HL-60 (cell line): ENCODE measurements around the gene TAGLN3.

Experiments used
- DNase-seq, 2 experiments: peaks; one replicate each; pipeline ENCODE4 v3.0.0-alpha.2; 2010 to 2020; ENCODE audit warnings: low read depth in 1 of 2, low spot score in 1 of 2
- H3K27ac ChIP-seq: fragments of 250-450 bp; sonication (Bioruptor Pico); replicated peaks from 2 replicates; pipeline ENCODE4 v1.5.1; 2020; ENCODE audit warnings: mild to moderate bottlenecking, moderate library complexity
- H3K27me3 ChIP-seq: fragments of 250-450 bp; sonication (Bioruptor Pico); 2 replicates; pipeline ENCODE4 v1.5.1; 2021; ENCODE audit warnings: mild to moderate bottlenecking, moderate library complexity; ENCODE audit not compliant: insufficient read depth, poor library complexity, severe bottlenecking
- H3K4me3 ChIP-seq: replicated peaks from 2 replicates; pipeline ENCODE4 v1.5.1; 2011; ENCODE audit warnings: mild to moderate bottlenecking, control low read depth, low read length; ENCODE audit not compliant: insufficient read depth
- GABPA ChIP-seq: IDR thresholded peaks from 2 replicates; pipeline ENCODE4 v1.6.1; 2012; ENCODE audit warnings: low read depth
- POLR2AphosphoS5 ChIP-seq: IDR thresholded peaks from 2 replicates; pipeline ENCODE4 v1.6.1; 2012; ENCODE audit warnings: low read depth
- SPI1 ChIP-seq: IDR thresholded peaks from 2 replicates; pipeline ENCODE4 v1.6.1; 2012; ENCODE audit warnings: low read depth, mild to moderate bottlenecking, borderline replicate concordance
- TF ChIP-seq, protein P1 (sequence below): IDR thresholded peaks from 2 replicates; pipeline ENCODE4 v1.6.1; 2012; ENCODE audit warnings: low read depth; ENCODE audit not compliant: insufficient replicate concordance
- TF ChIP-seq, protein P2 (sequence below): IDR thresholded peaks from one replicate; pipeline ENCODE4 v1.5.1; 2011; ENCODE audit warnings: low read length, control low read depth, inconsistent platforms; ENCODE audit not compliant: insufficient read depth

Gene TAGLN3

DNA sequence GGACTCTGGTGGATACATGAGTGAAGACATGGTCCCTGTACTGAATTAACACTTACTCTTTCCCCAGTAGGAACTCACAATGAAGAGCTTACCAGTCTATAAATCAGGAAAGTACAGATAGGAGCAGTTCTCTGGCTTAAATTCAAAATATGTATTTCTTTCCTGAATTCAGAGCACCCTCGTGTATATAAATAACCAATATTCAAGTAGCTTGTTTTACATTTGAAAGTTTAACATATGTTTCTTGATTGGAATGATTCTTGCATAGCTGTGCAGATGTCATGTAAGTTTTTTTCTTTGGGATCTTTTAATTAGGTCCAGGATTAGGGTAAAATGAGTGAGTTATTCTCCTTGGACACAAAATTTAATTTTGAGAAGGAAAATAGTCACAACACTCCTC is 21.0 kb downstream of the TAGLN3 start:
- H3K27ac ChIP-seq, result no peak overlapping the region
- DNase-seq, result no peak
- no peak for TF ChIP-seq POLR2AphosphoS5
- TF ChIP-seq, protein P1, sequence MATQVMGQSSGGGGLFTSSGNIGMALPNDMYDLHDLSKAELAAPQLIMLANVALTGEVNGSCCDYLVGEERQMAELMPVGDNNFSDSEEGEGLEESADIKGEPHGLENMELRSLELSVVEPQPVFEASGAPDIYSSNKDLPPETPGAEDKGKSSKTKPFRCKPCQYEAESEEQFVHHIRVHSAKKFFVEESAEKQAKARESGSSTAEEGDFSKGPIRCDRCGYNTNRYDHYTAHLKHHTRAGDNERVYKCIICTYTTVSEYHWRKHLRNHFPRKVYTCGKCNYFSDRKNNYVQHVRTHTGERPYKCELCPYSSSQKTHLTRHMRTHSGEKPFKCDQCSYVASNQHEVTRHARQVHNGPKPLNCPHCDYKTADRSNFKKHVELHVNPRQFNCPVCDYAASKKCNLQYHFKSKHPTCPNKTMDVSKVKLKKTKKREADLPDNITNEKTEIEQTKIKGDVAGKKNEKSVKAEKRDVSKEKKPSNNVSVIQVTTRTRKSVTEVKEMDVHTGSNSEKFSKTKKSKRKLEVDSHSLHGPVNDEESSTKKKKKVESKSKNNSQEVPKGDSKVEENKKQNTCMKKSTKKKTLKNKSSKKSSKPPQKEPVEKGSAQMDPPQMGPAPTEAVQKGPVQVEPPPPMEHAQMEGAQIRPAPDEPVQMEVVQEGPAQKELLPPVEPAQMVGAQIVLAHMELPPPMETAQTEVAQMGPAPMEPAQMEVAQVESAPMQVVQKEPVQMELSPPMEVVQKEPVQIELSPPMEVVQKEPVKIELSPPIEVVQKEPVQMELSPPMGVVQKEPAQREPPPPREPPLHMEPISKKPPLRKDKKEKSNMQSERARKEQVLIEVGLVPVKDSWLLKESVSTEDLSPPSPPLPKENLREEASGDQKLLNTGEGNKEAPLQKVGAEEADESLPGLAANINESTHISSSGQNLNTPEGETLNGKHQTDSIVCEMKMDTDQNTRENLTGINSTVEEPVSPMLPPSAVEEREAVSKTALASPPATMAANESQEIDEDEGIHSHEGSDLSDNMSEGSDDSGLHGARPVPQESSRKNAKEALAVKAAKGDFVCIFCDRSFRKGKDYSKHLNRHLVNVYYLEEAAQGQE, result no peak
- TF ChIP-seq GABPA, result no peak
- no peak for TF ChIP-seq SPI1
- TF ChIP-seq, protein P2, sequence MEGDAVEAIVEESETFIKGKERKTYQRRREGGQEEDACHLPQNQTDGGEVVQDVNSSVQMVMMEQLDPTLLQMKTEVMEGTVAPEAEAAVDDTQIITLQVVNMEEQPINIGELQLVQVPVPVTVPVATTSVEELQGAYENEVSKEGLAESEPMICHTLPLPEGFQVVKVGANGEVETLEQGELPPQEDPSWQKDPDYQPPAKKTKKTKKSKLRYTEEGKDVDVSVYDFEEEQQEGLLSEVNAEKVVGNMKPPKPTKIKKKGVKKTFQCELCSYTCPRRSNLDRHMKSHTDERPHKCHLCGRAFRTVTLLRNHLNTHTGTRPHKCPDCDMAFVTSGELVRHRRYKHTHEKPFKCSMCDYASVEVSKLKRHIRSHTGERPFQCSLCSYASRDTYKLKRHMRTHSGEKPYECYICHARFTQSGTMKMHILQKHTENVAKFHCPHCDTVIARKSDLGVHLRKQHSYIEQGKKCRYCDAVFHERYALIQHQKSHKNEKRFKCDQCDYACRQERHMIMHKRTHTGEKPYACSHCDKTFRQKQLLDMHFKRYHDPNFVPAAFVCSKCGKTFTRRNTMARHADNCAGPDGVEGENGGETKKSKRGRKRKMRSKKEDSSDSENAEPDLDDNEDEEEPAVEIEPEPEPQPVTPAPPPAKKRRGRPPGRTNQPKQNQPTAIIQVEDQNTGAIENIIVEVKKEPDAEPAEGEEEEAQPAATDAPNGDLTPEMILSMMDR, result no peak

DNA sequence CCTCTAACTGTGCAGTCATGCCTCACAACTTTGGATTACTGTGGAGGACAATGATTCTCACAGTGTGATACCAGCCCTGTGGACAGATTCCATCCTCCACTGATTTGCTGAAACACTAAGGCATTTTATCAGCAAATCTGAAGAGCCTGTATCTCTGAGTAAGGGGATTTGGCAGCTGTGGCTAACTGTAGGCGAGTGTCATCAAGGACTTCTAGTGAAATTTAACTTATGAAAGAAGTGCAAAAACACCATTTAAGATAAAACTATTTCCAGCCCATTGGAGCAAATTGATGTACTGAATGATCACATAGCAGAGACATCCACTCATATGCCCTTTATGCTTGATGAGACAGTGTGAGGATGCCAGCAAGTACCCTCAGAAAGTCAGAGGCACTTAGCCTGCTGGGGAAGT is 22.0 kb downstream of the TAGLN3 start:
- Histone ChIP-seq H3K27me3 (no peaks in the 10 kb centered on the region), H3K27ac (no peak overlapping the region), H3K4me3 (no peak overlapping the region)
- no peak for DNase-seq
- TF ChIP-seq, protein P1, result no peak
- no peak for TF ChIP-seq GABPA
- TF ChIP-seq SPI1, result no peak
- no peak for TF ChIP-seq POLR2AphosphoS5
- TF ChIP-seq, protein P2, result no peak

More for the DNA sequence above, 21.0 kb downstream of the TAGLN3 start:
- H3K27me3 ChIP-seq, result no peaks in the 10 kb centered on the region
- H3K4me3 ChIP-seq, result no peak overlapping the region

DNA sequence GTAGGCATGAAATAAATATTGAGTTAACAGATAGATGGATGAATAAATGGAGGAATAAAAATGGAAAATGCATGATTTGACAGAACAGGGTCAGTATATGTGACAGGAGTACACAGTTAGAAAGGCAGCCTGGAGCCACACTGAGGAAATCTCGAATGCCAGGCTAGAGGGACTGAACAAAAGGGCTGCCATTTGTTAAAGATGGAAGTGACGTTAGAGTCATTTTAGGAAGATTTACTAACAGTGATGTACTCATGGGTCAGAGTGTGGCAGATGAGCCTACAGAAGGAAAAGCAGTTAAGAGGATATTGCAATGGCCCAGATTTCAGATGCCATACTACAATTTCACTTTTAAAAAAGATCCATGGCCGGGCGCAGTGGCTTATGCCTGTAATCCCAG is 28.4 kb downstream of the TAGLN3 start:
- TF ChIP-seq, protein P1, result no peak
- TF ChIP-seq, protein P2, result no peak
- TF ChIP-seq POLR2AphosphoS5, result no peak
- DNase-seq, result no peak
- Histone ChIP-seq H3K27me3 (no peaks in the 10 kb centered on the region), H3K27ac (no peak overlapping the region), H3K4me3 (no peak overlapping the region)
